Natural killer cell treated with Interleukin-12 subunit alpha and Interleukin-12 subunit beta and Interleukin-15 and Interleukin-18, amount 100 ng/mL, for 72 hours (primary cell): ENCODE data around the gene PRIM2. TPM values are rescaled to one million over a fixed set of nuclear protein-coding genes. Genes with fewer than 3 reads are reported as not detected.
"Not testable (repeated sequence)": the region's sequence is repeated elsewhere in the genome, so short reads cannot be mapped to it uniquely, and the experiment has no call there.

Experiments
- ATAC-seq, 2 donors: fragments of 150-1000 bp; cut with Tn5 transposase in 1 of 2; sonication (Bioruptor Pico), chemical (Tn5 transposase) in 1 of 2; 2 replicates each; pipeline ENCODE4 v1.10.0; 2021
- DNase-seq: peaks from one replicate; pipeline ENCODE4 v3.0.0; 2022; ENCODE audit warnings: low spot score
- H3K27ac Mint-ChIP-seq, 2 donors: 1 replicate in 1 of 2; 2 replicates in 1 of 2; pipeline ENCODE4 v1.8.0; 2022; ENCODE audit warnings: mixed read lengths in 2 of 2, mild to moderate bottlenecking in 1 of 2, moderate library complexity in 1 of 2
- H3K27me3 Mint-ChIP-seq, 2 donors: 1 replicate in 1 of 2; 2 replicates in 1 of 2; pipeline ENCODE4 v1.8.0; 2022; ENCODE audit warnings: mixed read lengths in 2 of 2
- H3K36me3 Mint-ChIP-seq: one replicate; pipeline ENCODE4 v1.8.0; 2022; ENCODE audit warnings: mixed read lengths
- H3K4me1 Mint-ChIP-seq, 2 donors: 1 replicate in 1 of 2; 2 replicates in 1 of 2; pipeline ENCODE4 v1.8.0; 2022; ENCODE audit warnings: low read depth in 2 of 2, mixed read lengths in 2 of 2, mild to moderate bottlenecking in 1 of 2
- H3K4me3 Mint-ChIP-seq: one replicate; pipeline ENCODE4 v1.8.0; 2022; ENCODE audit warnings: mixed read lengths
- H3K9me3 Mint-ChIP-seq: 2 replicates; pipeline ENCODE4 v1.8.0; 2022; ENCODE audit warnings: mixed read lengths
- total RNA-seq, 2 donors: library from RNA; stranded (reverse); gene quantifications; one replicate each; pipeline ENCODE4 v1.2.3, GENCODE V29; 2022

Gene PRIM2
- total RNA-seq, 2 donors from 2014 or later: 29.1 to 57.3 TPM

GRCh38 chr6:57431742-57432141 lies 114.3 kb downstream of the PRIM2 start:
- not testable (repeated sequence) for H3K9me3 Mint-ChIP-seq, H3K36me3 Mint-ChIP-seq, H3K27me3 Mint-ChIP-seq, DNase-seq, ATAC-seq
- Mint-ChIP-seq H3K27ac (peak overlapping the region; percentile 57 to 80), H3K4me3 (peak overlapping the region; percentile 37), H3K4me1 (peaks cover 29 to 30% of the 10 kb centered on the region in 2 donors)

GRCh38 chr6:57432157-57432556 lies 114.7 kb downstream of the PRIM2 start:
- Mint-ChIP-seq H3K4me3 (peak overlapping the region; percentile 37), H3K9me3 (no peaks in the 10 kb centered on the region), H3K27me3 (no peaks in the 10 kb centered on the region), H3K27ac (peak overlapping the region; percentile 57 to 80), H3K36me3 (peaks cover 5% of the 10 kb centered on the region), H3K4me1 (peaks cover 29 to 30% of the 10 kb centered on the region in 2 donors)
- ATAC-seq: no peak
- no peak for DNase-seq

GRCh38 chr6:57432919-57433684 lies 115.7 kb downstream of the PRIM2 start:
- H3K4me3 Mint-ChIP-seq: peak overlapping the region; percentile 67
- ATAC-seq (peak; percentile 59 to 64), DNase-seq (no peak)
- no peaks in the 10 kb centered on the region for H3K27me3 Mint-ChIP-seq
- peaks cover 29 to 30% of the 10 kb centered on the region in 2 donors for H3K4me1 Mint-ChIP-seq
- H3K27ac Mint-ChIP-seq: peak overlapping the region; percentile 57 to 80
- peaks cover 5% of the 10 kb centered on the region for H3K36me3 Mint-ChIP-seq
- no peaks in the 10 kb centered on the region for H3K9me3 Mint-ChIP-seq

GRCh38 chr6:57433790-57434189 lies 116.4 kb downstream of the PRIM2 start:
- DNase-seq, H3K9me3 Mint-ChIP-seq, H3K36me3 Mint-ChIP-seq, ATAC-seq, H3K27me3 Mint-ChIP-seq: not testable (repeated sequence)
- peak overlapping the region; percentile 67 for H3K4me3 Mint-ChIP-seq
- peaks cover 29 to 30% of the 10 kb centered on the region in 2 donors for H3K4me1 Mint-ChIP-seq
- H3K27ac Mint-ChIP-seq: peak overlapping the region; percentile 57 to 80

GRCh38 chr6:57434944-57435343 lies 117.5 kb downstream of the PRIM2 start:
- no peak for ATAC-seq
- Mint-ChIP-seq H3K36me3 (peaks cover 5% of the 10 kb centered on the region), H3K27me3 (no peaks in the 10 kb centered on the region), H3K9me3 (no peaks in the 10 kb centered on the region), H3K4me3 (no peak overlapping the region), H3K4me1 (peaks cover 26 to 27% of the 10 kb centered on the region in 2 donors), H3K27ac (peak overlapping the region; percentile 57 to 80)
- DNase-seq: no peak

- ATAC-seq: no peak
- Mint-ChIP-seq H3K36me3 (peaks cover 5% of the 10 kb centered on the region), H3K4me1 (peaks cover 24 to 25% of the 10 kb centered on the region in 2 donors), H3K4me3 (no peak overlapping the region), H3K27me3 (no peaks in the 10 kb centered on the region), H3K9me3 (no peaks in the 10 kb centered on the region), H3K27ac (peak overlapping the region in 1 of 2 donors; percentile 69)
- no peak for DNase-seq
Measured at GRCh38 chr6:57435475-57436160, 118.2 kb downstream of the PRIM2 start.

GRCh38 chr6:57440735-57441134 lies 123.3 kb downstream of the PRIM2 start:
- ATAC-seq, H3K36me3 Mint-ChIP-seq: not testable (repeated sequence)
- peaks cover 11% of the 10 kb centered on the region in 2 donors for H3K4me1 Mint-ChIP-seq

GRCh38 chr6:57442133-57442532 lies 124.7 kb downstream of the PRIM2 start:
- not testable (repeated sequence) for H3K4me3 Mint-ChIP-seq, DNase-seq, H3K27ac Mint-ChIP-seq, ATAC-seq, H3K9me3 Mint-ChIP-seq, H3K36me3 Mint-ChIP-seq, H3K27me3 Mint-ChIP-seq
- peaks cover 8 to 11% of the 10 kb centered on the region in 2 donors for H3K4me1 Mint-ChIP-seq

More at GRCh38 chr6:57440735-57441134, 123.3 kb downstream of the PRIM2 start:
- H3K27me3 Mint-ChIP-seq, H3K9me3 Mint-ChIP-seq, H3K4me3 Mint-ChIP-seq, DNase-seq, H3K27ac Mint-ChIP-seq: not testable (repeated sequence)

GRCh38 chr6:57443181-57443580 lies 125.8 kb downstream of the PRIM2 start:
- peaks cover 8 to 11% of the 10 kb centered on the region in 2 donors for H3K4me1 Mint-ChIP-seq
- not testable (repeated sequence) for H3K27ac Mint-ChIP-seq, H3K27me3 Mint-ChIP-seq, ATAC-seq, H3K36me3 Mint-ChIP-seq, DNase-seq, H3K9me3 Mint-ChIP-seq, H3K4me3 Mint-ChIP-seq

GRCh38 chr6:57444787-57445186 lies 127.4 kb downstream of the PRIM2 start:
- H3K4me3 Mint-ChIP-seq, H3K27me3 Mint-ChIP-seq, DNase-seq, H3K27ac Mint-ChIP-seq, ATAC-seq, H3K36me3 Mint-ChIP-seq, H3K9me3 Mint-ChIP-seq: not testable (repeated sequence)
- H3K4me1 Mint-ChIP-seq: peaks cover 11 to 12% of the 10 kb centered on the region in 2 donors

GRCh38 chr6:57445379-57445778 lies 127.9 kb downstream of the PRIM2 start:
- not testable (repeated sequence) for H3K27me3 Mint-ChIP-seq, DNase-seq, H3K4me3 Mint-ChIP-seq, H3K9me3 Mint-ChIP-seq, H3K36me3 Mint-ChIP-seq, ATAC-seq, H3K27ac Mint-ChIP-seq
- H3K4me1 Mint-ChIP-seq: peaks cover 11 to 12% of the 10 kb centered on the region in 2 donors

GRCh38 chr6:57445790-57446468 lies 128.5 kb downstream of the PRIM2 start:
- not testable (repeated sequence) for H3K4me3 Mint-ChIP-seq, H3K27ac Mint-ChIP-seq, H3K9me3 Mint-ChIP-seq, H3K36me3 Mint-ChIP-seq, H3K27me3 Mint-ChIP-seq, DNase-seq
- H3K4me1 Mint-ChIP-seq: peaks cover 11 to 12% of the 10 kb centered on the region in 2 donors
- peak in 1 of 2 donors; percentile 40 for ATAC-seq

GRCh38 chr6:57449496-57450066 lies 132.2 kb downstream of the PRIM2 start:
- not testable (repeated sequence) for ATAC-seq, DNase-seq, H3K27ac Mint-ChIP-seq, H3K27me3 Mint-ChIP-seq, H3K36me3 Mint-ChIP-seq, H3K4me3 Mint-ChIP-seq, H3K9me3 Mint-ChIP-seq
- peaks cover 6 to 12% of the 10 kb centered on the region in 2 donors for H3K4me1 Mint-ChIP-seq
